ENCODE measurements around the gene ERN1.

Gene ERN1

DNA sequence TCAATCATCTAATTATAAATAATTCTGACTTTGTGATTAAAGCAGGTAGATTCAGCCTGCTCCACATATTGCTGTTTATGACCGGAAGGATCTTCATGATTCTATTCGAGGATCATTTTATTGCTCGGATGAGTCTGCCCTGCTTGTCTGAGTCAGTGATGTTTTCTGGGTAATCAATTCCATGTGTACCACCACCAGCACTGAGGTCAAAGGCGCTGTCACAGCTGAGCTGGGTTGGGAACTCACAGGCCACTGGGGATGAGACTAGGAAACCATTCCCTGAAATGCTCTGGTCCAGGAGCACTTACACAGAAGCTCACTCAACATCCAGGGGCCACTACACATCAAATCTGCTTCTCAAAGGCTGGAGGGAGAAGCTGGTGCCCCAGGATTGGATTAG, 30.4 kb upstream of the ERN1 start:
- no peak for DNase-seq (ENCODE audit: low read depth)
- no peak overlapping the region for H3K4me3 ChIP-seq (ENCODE audit: low read depth, low read length)
- TF ChIP-seq MAX (IDR thresholded peaks at IDR 0.05; ENCODE audit: low read depth, low read length) (no peak), POLR2A (IDR thresholded peaks at IDR 0.05; ENCODE audit: extremely low read depth, insufficient read length) (no peak), CTCF (IDR thresholded peaks at IDR 0.05; ENCODE audit: low read depth, low read length) (no peak), MYC (IDR thresholded peaks at IDR 0.05; ENCODE audit: low read depth, low read length) (no peak)

- TF ChIP-seq POLR2A (IDR thresholded peaks at IDR 0.05; ENCODE audit: extremely low read depth, insufficient read length) (no peak), CTCF (IDR thresholded peaks at IDR 0.05; ENCODE audit: low read depth, low read length) (no peak), MYC (IDR thresholded peaks at IDR 0.05; ENCODE audit: low read depth, low read length) (no peak), MAX (IDR thresholded peaks at IDR 0.05; ENCODE audit: low read depth, low read length) (no peak)
- DNase-seq (ENCODE audit: low read depth), result no peak
- no peak overlapping the region for H3K4me3 ChIP-seq (ENCODE audit: low read depth, low read length)
Measured at GRCh38 chr17:64158831-64159590, 29.1 kb upstream of the ERN1 start.

GRCh38 chr17:64158406-64158805, 28.5 kb upstream of the ERN1 start:
- H3K4me3 ChIP-seq (ENCODE audit: low read depth, low read length), result no peak overlapping the region
- DNase-seq (ENCODE audit: low read depth), result no peak
- TF ChIP-seq MYC (IDR thresholded peaks at IDR 0.05; ENCODE audit: low read depth, low read length) (no peak), CTCF (IDR thresholded peaks at IDR 0.05; ENCODE audit: low read depth, low read length) (no peak), POLR2A (IDR thresholded peaks at IDR 0.05; ENCODE audit: extremely low read depth, insufficient read length) (no peak), MAX (IDR thresholded peaks at IDR 0.05; ENCODE audit: low read depth, low read length) (no peak)

- TF ChIP-seq MAX (IDR thresholded peaks at IDR 0.05; ENCODE audit: low read depth, low read length), result no peak
- TF ChIP-seq CTCF (IDR thresholded peaks at IDR 0.05; ENCODE audit: low read depth, low read length), result no peak
- TF ChIP-seq POLR2A (IDR thresholded peaks at IDR 0.05; ENCODE audit: extremely low read depth, insufficient read length), result no peak
- no peak for TF ChIP-seq MYC (IDR thresholded peaks at IDR 0.05; ENCODE audit: low read depth, low read length)
- H3K4me3 ChIP-seq (ENCODE audit: low read depth, low read length), result no peak overlapping the region
- no peak for DNase-seq (ENCODE audit: low read depth)
Measured at GRCh38 chr17:64157669-64158180, 27.8 kb upstream of the ERN1 start.

DNA sequence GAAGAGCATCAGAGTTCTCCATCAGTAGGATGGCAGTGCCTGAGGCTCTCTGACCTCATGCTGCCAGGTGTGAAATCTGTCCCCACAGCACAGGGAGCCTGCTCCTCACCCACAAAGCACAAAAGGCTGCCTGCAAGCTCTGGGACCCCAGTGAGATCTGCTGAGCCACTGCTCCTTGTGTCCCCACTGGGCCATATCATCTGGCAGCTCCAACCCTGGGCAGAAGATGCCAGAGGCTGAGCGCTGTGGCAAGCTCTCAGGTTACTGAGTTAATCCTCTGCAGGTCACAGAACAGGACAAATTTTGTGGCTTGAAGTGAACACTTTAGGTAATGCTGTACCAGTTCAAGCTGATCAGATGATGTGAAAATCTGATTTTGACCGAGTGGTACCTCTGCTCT, 26.7 kb upstream of the ERN1 start:
- TF ChIP-seq POLR2A (IDR thresholded peaks at IDR 0.05; ENCODE audit: extremely low read depth, insufficient read length) (no peak), CTCF (IDR thresholded peaks at IDR 0.05; ENCODE audit: low read depth, low read length) (no peak), MAX (IDR thresholded peaks at IDR 0.05; ENCODE audit: low read depth, low read length) (no peak), MYC (IDR thresholded peaks at IDR 0.05; ENCODE audit: low read depth, low read length) (no peak)

More for the DNA sequence above, 26.7 kb upstream of the ERN1 start:
- H3K4me3 ChIP-seq (ENCODE audit: low read depth, low read length), result no peak overlapping the region
- no peak for DNase-seq (ENCODE audit: low read depth)

Data from NB4 (cell line).